Skeletal muscle satellite cell (primary cell): ENCODE data around the gene CCDC33.

Experiments used
- H3K27me3 ChIP-seq: 2 replicates; pipeline ENCODE4 v1.7.0; 2013; ENCODE audit warnings: low read length; ENCODE audit not compliant: control insufficient read depth, insufficient read depth
- H3K36me3 ChIP-seq: 2 replicates; pipeline ENCODE4 v1.7.0; 2013; ENCODE audit warnings: mild to moderate bottlenecking, control low read depth, low read length; ENCODE audit not compliant: insufficient read depth
- H3K4me1 ChIP-seq: 2 replicates; pipeline ENCODE4 v1.7.0; 2013; ENCODE audit warnings: low read length; ENCODE audit not compliant: control insufficient read depth, insufficient read depth
- H3K4me2 ChIP-seq: 2 replicates; pipeline ENCODE4 v1.7.0; 2013; ENCODE audit warnings: mild to moderate bottlenecking, low read length
- H3K4me3 ChIP-seq: 2 replicates; pipeline ENCODE4 v1.7.0; 2013; ENCODE audit warnings: low read length
- H3K9ac ChIP-seq: 2 replicates; pipeline ENCODE4 v1.7.0; 2013; ENCODE audit warnings: mild to moderate bottlenecking, low read depth, low read length, moderate library complexity
- H3K9me3 ChIP-seq: replicated peaks from 2 replicates; pipeline ENCODE4 v1.7.0; 2013; ENCODE audit warnings: mild to moderate bottlenecking, control low read depth, low read length

Gene CCDC33

DNA sequence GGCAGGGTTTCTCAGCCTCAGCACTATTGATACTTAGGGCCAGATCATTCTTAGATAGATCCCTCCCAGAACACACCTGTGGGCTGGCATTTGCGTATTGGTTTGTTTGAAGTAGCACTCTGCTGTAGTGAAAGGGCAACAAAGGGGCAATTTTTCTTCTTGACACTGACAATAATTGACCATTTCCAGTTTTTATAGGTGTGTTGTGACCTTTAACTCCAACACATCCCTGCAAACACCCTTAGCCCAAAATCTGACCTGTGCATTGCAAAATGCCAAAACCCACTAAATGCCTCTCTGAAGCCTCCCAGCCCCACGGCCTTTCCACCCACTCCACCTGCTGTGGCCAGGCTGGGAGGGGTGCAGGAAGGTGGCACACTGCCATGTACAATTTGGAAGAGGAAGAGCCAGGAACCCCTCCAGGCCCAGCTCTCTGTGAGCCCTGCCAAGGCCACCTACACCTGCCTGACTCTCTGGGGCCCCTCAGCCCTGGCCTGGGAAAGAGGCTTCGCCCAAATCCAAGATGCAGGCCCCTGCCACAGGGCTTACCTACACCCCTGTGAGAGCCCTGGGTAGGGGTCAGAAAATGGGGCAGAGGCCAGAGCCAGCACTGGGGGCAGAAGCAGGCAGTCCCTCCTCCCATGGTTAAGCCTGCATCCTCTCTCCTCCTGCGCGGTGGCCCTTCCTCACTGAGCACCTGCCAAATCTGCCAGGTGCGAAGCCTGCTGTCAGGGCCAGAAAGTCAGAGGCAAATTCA lies 140.9 kb downstream of the CCDC33 start:
- Histone ChIP-seq H3K9ac (no peak overlapping the region), H3K36me3 (no peaks in the 10 kb centered on the region), H3K9me3 (no peaks in the 10 kb centered on the region), H3K4me1 (peaks cover 17% of the 10 kb centered on the region), H3K27me3 (peaks cover 14% of the 10 kb centered on the region), H3K4me2 (no peak overlapping the region), H3K4me3 (no peak overlapping the region)

DNA sequence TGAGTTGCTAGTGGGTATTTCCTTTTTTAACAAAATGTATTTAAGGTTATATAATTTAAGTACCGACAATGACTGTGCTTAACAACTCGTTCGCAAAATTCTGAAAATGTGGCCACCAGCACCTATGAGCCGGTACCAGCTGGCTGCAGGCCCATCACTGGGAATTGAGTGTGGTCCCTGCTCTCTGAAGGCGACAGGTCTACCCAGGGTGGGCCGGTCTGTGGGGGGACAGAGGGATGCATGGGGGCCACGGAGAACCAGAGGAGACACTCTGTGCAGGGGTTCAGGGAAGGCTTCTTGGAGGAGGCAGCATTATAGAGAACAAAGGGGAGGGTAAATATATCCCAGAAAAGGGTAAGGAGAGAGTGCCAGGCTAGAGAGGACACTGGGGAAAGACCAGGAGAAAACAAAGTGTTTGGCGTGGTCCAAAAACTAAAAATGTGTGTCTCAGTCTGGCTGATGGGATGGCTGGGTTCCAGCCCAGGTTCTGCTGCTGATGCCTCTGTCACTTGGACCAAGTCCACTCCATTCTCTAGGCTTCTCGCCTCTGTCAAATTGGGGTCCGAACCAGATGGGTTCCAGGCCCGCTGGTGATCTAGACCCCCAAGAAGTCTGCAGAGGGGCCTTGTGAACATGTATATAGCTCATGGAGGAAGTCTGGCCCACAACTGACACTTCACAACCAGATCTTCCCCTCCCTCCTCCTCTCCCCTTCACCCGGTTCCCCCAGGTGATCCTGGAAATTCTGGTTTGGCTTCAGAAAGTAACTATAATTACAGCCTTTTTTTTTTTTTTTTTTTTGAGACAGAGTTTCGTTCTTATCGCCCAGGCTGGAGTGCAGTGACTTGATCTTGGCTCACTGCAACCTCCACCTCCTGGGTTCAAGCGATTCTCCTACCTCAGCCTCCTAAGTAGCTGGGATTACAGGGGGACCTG lies 142.0 kb downstream of the CCDC33 start:
- Histone ChIP-seq H3K4me3 (no peak overlapping the region), H3K4me1 (peaks cover 22% of the 10 kb centered on the region), H3K9ac (no peak overlapping the region), H3K4me2 (no peak overlapping the region), H3K36me3 (no peaks in the 10 kb centered on the region), H3K9me3 (no peaks in the 10 kb centered on the region), H3K27me3 (peaks cover 4% of the 10 kb centered on the region)

DNA sequence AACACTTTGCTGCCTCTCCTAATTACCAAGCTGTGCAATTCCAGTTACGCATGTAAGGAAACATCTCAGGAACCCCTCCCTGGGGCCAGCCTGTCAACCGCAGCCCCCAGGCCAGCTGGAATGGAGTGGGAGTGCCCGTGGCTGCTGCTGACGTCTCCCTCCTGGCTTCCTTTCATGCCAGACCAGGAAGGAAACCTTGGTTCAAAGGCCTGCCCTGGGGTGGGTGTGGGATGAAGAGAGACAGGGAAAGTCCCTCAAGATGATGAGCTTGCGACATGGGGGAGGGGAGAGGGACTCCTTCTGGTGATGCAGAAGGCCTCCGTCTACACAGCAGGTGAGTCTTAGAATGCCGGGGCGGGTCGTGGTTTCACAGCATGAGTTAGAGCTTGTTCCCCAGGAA lies 142.7 kb downstream of the CCDC33 start:
- Histone ChIP-seq H3K4me1 (peaks cover 27% of the 10 kb centered on the region), H3K27me3 (no peaks in the 10 kb centered on the region), H3K9ac (no peak overlapping the region), H3K9me3 (no peaks in the 10 kb centered on the region), H3K36me3 (no peaks in the 10 kb centered on the region), H3K4me2 (no peak overlapping the region), H3K4me3 (no peak overlapping the region)

GRCh38 chr15:74380361-74381189 lies 144.4 kb downstream of the CCDC33 start:
- no peak overlapping the region for H3K9ac ChIP-seq
- H3K4me3 ChIP-seq: no peak overlapping the region
- H3K4me1 ChIP-seq: peaks cover 34% of the 10 kb centered on the region
- no peaks in the 10 kb centered on the region for H3K36me3 ChIP-seq
- H3K9me3 ChIP-seq: no peaks in the 10 kb centered on the region
- no peaks in the 10 kb centered on the region for H3K27me3 ChIP-seq
- no peak overlapping the region for H3K4me2 ChIP-seq

DNA sequence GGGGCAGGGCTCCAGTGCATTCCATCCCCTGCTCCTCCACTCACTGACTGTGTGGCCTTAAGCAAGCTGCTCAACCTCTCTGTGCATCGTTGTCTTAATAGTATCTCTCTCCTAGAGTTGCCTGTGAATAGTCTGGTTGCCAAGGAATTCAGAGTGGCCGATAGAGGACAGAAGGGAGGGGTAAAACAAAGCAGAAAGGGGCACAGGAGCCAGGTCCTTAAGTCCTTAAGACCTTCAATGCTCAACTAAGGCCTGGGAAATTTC lies 145.0 kb downstream of the CCDC33 start:
- H3K4me1 ChIP-seq: peaks cover 40% of the 10 kb centered on the region
- no peak overlapping the region for H3K4me2 ChIP-seq
- H3K4me3 ChIP-seq: no peak overlapping the region
- no peaks in the 10 kb centered on the region for H3K36me3 ChIP-seq
- no peaks in the 10 kb centered on the region for H3K27me3 ChIP-seq
- H3K9ac ChIP-seq: no peak overlapping the region
- H3K9me3 ChIP-seq: no peaks in the 10 kb centered on the region

GRCh38 chr15:74381481-74381880 lies 145.4 kb downstream of the CCDC33 start:
- no peak overlapping the region for H3K9ac ChIP-seq
- H3K4me3 ChIP-seq: no peak overlapping the region
- H3K9me3 ChIP-seq: no peaks in the 10 kb centered on the region
- no peaks in the 10 kb centered on the region for H3K36me3 ChIP-seq
- H3K4me1 ChIP-seq: peaks cover 43% of the 10 kb centered on the region
- H3K4me2 ChIP-seq: no peak overlapping the region
- H3K27me3 ChIP-seq: no peaks in the 10 kb centered on the region

GRCh38 chr15:74382004-74382816 lies 146.1 kb downstream of the CCDC33 start:
- Histone ChIP-seq H3K4me3 (no peak overlapping the region), H3K9ac (peak overlapping the region; percentile 44), H3K27me3 (no peaks in the 10 kb centered on the region), H3K4me1 (peaks cover 50% of the 10 kb centered on the region), H3K36me3 (no peaks in the 10 kb centered on the region), H3K4me2 (peak overlapping the region; percentile 49), H3K9me3 (no peaks in the 10 kb centered on the region)

- Histone ChIP-seq H3K9ac (no peak overlapping the region), H3K4me3 (no peak overlapping the region)
Measured at GRCh38 chr15:74383286-74383685, 147.2 kb downstream of the CCDC33 start.

GRCh38 chr15:74383695-74384565 lies 147.8 kb downstream of the CCDC33 start:
- Histone ChIP-seq H3K27me3 (no peaks in the 10 kb centered on the region), H3K9me3 (no peaks in the 10 kb centered on the region), H3K4me2 (peak overlapping the region; percentile 42), H3K9ac (peak overlapping the region; percentile 54), H3K4me1 (peaks cover 53% of the 10 kb centered on the region), H3K36me3 (no peaks in the 10 kb centered on the region), H3K4me3 (no peak overlapping the region)

More at GRCh38 chr15:74383286-74383685, 147.2 kb downstream of the CCDC33 start:
- Histone ChIP-seq H3K4me1 (peaks cover 53% of the 10 kb centered on the region), H3K4me2 (no peak overlapping the region), H3K36me3 (no peaks in the 10 kb centered on the region), H3K9me3 (no peaks in the 10 kb centered on the region), H3K27me3 (no peaks in the 10 kb centered on the region)

- Histone ChIP-seq H3K9me3 (no peaks in the 10 kb centered on the region), H3K4me3 (no peak overlapping the region), H3K4me2 (no peak overlapping the region), H3K36me3 (no peaks in the 10 kb centered on the region), H3K9ac (no peak overlapping the region), H3K27me3 (no peaks in the 10 kb centered on the region), H3K4me1 (peaks cover 53% of the 10 kb centered on the region)
Measured at GRCh38 chr15:74384566-74384880, 148.4 kb downstream of the CCDC33 start.
